Astrocyte of the spinal cord (primary cell): Measurements from ENCODE around the gene ZNF236.

Source experiments
- DNase-seq: peaks from one replicate; pipeline ENCODE4 v3.0.0; 2011; ENCODE audit warnings: low read depth, low spot score
- H3K4me3 ChIP-seq: 2 replicates; pipeline ENCODE4 v1.5.1; 2011; ENCODE audit warnings: low read depth, mild to moderate bottlenecking, low read length, moderate library complexity
- in situ Hi-C: cut with HindIII; loops from 2 replicates; pipeline ENCODE4 v1.10.0; 2017; ENCODE audit warnings: low sequenced_read_pairs
- TF ChIP-seq, protein P1 (sequence below): IDR thresholded peaks from 2 replicates; pipeline ENCODE4 v1.5.1; 2012; ENCODE audit warnings: low read depth, mild to moderate bottlenecking, low read length, inconsistent platforms

Gene ZNF236

GRCh38 chr18:77012120-77012519 is 189.8 kb downstream of the ZNF236 start:
- TF ChIP-seq, protein P1, sequence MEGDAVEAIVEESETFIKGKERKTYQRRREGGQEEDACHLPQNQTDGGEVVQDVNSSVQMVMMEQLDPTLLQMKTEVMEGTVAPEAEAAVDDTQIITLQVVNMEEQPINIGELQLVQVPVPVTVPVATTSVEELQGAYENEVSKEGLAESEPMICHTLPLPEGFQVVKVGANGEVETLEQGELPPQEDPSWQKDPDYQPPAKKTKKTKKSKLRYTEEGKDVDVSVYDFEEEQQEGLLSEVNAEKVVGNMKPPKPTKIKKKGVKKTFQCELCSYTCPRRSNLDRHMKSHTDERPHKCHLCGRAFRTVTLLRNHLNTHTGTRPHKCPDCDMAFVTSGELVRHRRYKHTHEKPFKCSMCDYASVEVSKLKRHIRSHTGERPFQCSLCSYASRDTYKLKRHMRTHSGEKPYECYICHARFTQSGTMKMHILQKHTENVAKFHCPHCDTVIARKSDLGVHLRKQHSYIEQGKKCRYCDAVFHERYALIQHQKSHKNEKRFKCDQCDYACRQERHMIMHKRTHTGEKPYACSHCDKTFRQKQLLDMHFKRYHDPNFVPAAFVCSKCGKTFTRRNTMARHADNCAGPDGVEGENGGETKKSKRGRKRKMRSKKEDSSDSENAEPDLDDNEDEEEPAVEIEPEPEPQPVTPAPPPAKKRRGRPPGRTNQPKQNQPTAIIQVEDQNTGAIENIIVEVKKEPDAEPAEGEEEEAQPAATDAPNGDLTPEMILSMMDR: no peak
- no peak for DNase-seq
- in situ Hi-C loops: no loop called here
- no peak overlapping the region for H3K4me3 ChIP-seq

- DNase-seq: no peak
- in situ Hi-C loops: no loop called here
- no peak overlapping the region for H3K4me3 ChIP-seq
- TF ChIP-seq, protein P1: no peak
These were observed 190.6 kb downstream of the ZNF236 start for GRCh38 chr18:77012806-77013541.

DNA sequence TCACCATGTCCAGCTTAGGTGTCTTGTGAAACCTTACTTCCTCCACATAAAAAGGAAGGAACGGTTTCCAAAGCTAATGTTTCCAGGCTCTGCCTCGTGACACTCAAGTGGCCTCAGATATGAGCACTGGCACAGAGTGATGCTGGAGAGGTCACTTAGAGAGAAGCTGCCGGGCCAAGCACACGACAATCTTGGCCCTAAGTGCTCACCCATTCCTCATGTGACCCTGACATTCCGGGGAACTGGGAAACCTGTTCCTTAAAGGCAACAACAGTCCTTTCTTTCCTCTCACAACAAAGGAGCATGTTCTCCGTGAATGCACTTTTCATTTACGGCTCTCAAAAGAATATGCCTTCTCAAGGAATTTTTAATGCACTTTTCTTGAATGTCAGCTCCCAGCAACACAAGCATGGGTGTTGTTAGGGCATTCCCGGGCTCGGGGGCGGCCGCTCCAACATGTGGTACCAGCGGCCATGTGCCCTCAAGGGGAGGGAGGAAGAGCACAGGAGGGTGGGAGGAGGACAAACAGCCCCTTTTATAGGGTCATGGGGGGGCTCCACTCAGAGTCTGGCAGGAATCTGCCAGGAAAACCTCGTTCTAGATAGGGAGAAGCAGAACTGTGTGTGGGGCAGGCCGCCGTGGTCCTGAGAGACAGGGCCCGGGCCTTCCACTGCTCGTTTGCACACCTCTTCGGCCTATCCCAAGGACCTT is 191.6 kb downstream of the ZNF236 start:
- in situ Hi-C loops: no loop called here
- H3K4me3 ChIP-seq: no peak overlapping the region
- no peak for DNase-seq
- TF ChIP-seq, protein P1: no peak

- DNase-seq: no peak
- H3K4me3 ChIP-seq: no peak overlapping the region
These were observed 192.2 kb downstream of the ZNF236 start for GRCh38 chr18:77014538-77014937.

DNA sequence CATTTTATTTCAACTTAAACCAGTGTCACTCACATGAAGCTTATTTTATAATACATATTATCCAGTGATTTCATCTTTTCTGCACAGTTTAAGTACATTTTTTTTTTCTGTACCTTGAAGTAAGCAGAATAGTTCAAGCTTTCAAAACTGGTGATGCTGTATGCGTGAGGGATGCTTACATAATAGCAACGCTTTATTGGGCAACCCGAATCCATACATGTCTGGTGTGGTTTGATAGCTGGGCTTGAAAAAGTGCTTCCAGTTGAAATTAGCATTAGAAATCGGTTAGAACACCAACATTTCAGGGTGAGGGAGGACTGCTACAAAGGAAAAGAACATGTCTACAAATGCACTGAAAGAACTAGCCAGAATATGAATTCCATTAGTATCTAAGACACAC is 192.8 kb downstream of the ZNF236 start:
- DNase-seq: no peak
- TF ChIP-seq, protein P1: no peak
- in situ Hi-C loops: no loop called here
- no peak overlapping the region for H3K4me3 ChIP-seq

More at GRCh38 chr18:77014538-77014937, 192.2 kb downstream of the ZNF236 start:
- in situ Hi-C loops: no loop called here
- TF ChIP-seq, protein P1: no peak

DNA sequence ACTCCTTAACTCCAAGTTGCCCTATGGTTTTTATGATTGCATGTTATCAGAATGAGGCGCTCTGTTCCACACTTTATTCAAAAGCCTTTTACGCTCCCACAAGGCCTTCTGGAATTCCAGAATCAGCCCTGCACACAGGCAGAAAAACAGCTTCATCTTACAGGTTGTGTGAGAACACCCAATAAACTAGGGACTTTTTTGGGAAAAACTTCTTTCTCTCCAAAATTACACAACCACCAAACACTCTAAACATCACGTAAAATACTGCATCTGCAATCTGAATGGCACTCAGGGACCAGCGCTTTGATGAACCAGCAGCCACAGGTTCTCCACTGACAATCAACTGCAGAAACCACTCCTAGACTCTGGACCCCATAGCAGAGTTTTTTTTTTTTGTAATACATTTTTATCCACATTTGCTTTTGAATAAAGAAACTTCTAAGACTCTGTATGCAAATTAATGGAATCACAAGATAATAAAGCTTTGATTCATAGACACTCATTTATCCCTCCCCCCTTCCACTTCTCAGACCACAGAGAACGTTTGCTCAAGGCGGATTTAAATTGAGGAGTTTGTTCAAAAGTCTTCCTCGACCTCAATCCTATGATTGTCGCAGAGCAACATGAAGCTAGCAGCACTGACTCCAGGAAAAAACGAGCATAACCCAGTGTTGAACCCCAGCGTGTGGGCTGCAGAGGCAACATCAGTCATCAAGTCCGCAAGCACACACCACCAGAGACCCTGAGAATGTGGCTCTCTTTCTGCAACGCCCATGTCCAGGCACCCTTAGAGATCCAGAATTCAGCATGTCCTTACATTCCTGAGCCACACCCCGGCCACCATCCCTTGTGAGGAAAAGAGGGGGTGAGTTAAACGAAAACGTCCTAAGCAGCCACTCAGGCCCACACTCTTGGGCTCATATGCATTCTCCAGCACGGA is 193.7 kb downstream of the ZNF236 start:
- no peak for DNase-seq
- no peak overlapping the region for H3K4me3 ChIP-seq
- in situ Hi-C loops: no loop called here
- TF ChIP-seq, protein P1: no peak
